ENCODE data around the gene UNC5CL.

The UNC5CL gene

GRCh38 chr6:41071501-41071922 is 32.5 kb upstream of the UNC5CL start:
- Histone ChIP-seq H3K4me3 (ENCODE audit: low read length in 2 of 2) (peak overlapping the region; percentile 83 to 91), H3K4me1 (ENCODE audit: control insufficient read depth in 2 of 2, insufficient read depth in 1 of 2, low read depth in 1 of 2, low read length in 2 of 2) (peaks cover 6 to 9% of the 10 kb centered on the region in 2 donors), H3K9me3 (replicated peaks in 1 of 2; ENCODE audit: control insufficient read depth in 2 of 2, insufficient read depth in 1 of 2, low read depth in 1 of 2, low read length in 2 of 2) (no peaks in the 10 kb centered on the region), H3K4ac (ENCODE audit: low read length) (no peak overlapping the region), H2AFZ (ENCODE audit: low read length) (peak overlapping the region; percentile 89), H3K9ac (ENCODE audit: low read depth, low read length, poor library complexity) (peak overlapping the region; percentile 86), H3K23ac (ENCODE audit: low read depth, low read length, poor library complexity) (peak overlapping the region; percentile 37), H3K27me3 (ENCODE audit: control insufficient read depth in 3 of 3, insufficient read depth in 3 of 3, low read depth in 1 of 3, low read length in 3 of 3) (no peaks in the 10 kb centered on the region), H4K91ac (ENCODE audit: low read depth, low read length, poor library complexity) (no peak overlapping the region), H2BK15ac (ENCODE audit: low read length) (no peak overlapping the region), H2BK5ac (ENCODE audit: low read length) (peak overlapping the region; percentile 99), H3K79me1 (ENCODE audit: low read depth, low read length) (peaks cover 3% of the 10 kb centered on the region), H2BK120ac (ENCODE audit: low read depth, low read length) (no peak overlapping the region), H3K14ac (ENCODE audit: low read length) (no peak overlapping the region), H2AK5ac (ENCODE audit: low read depth, low read length) (peak overlapping the region; percentile 20), H3K4me2 (ENCODE audit: insufficient read depth, low read length, poor library complexity, severe bottlenecking) (peak overlapping the region; percentile 95), H3K18ac (ENCODE audit: low read length) (peak overlapping the region; percentile 98), H3K27ac (replicated peaks; ENCODE audit: low read length) (peak overlapping the region; percentile 99), H2BK12ac (ENCODE audit: low read length) (no peak overlapping the region), H3K36me3 (replicated peaks in 1 of 2; ENCODE audit: control insufficient read depth in 2 of 2, insufficient read depth in 2 of 2, low read length in 2 of 2) (peaks cover 2 to 42% of the 10 kb centered on the region in 2 donors), H4K8ac (ENCODE audit: low read depth, low read length) (no peak overlapping the region)
- no peak for DNase-seq (ENCODE audit: low spot score)
- WGBS, 2 donors (ENCODE audit: extremely low coverage in 2 of 2, insufficient read length in 2 of 2, insufficient replicate concordance in 1 of 2): no CpG with 5 or more reads among the region's 16 CpGs

GRCh38 chr6:41066867-41067304 is 27.9 kb upstream of the UNC5CL start:
- H2AK5ac ChIP-seq (ENCODE audit: low read depth, low read length): no peak overlapping the region
- no peak overlapping the region for H2BK120ac ChIP-seq (ENCODE audit: low read depth, low read length)
- DNase-seq (ENCODE audit: low spot score): peak; percentile 63
- no peak overlapping the region for H3K23ac ChIP-seq (ENCODE audit: low read depth, low read length, poor library complexity)
- peaks cover 5 to 82% of the 10 kb centered on the region in 2 donors for H3K36me3 ChIP-seq (replicated peaks in 1 of 2; ENCODE audit: control insufficient read depth in 2 of 2, insufficient read depth in 2 of 2, low read length in 2 of 2)
- H2BK12ac ChIP-seq (ENCODE audit: low read length): no peak overlapping the region
- H3K14ac ChIP-seq (ENCODE audit: low read length): no peak overlapping the region
- WGBS, 2 donors (ENCODE audit: extremely low coverage in 2 of 2, insufficient read length in 2 of 2, insufficient replicate concordance in 1 of 2): no CpG with 5 or more reads among the region's 3 CpGs
- no peak overlapping the region for H3K4ac ChIP-seq (ENCODE audit: low read length)
- no peak overlapping the region for H4K8ac ChIP-seq (ENCODE audit: low read depth, low read length)
- no peaks in the 10 kb centered on the region for H3K79me1 ChIP-seq (ENCODE audit: low read depth, low read length)
- H2AFZ ChIP-seq (ENCODE audit: low read length): no peak overlapping the region
- no peaks in the 10 kb centered on the region for H3K27me3 ChIP-seq (ENCODE audit: control insufficient read depth in 3 of 3, insufficient read depth in 3 of 3, low read depth in 1 of 3, low read length in 3 of 3)
- H3K9ac ChIP-seq (ENCODE audit: low read depth, low read length, poor library complexity): no peak overlapping the region
- H2BK5ac ChIP-seq (ENCODE audit: low read length): no peak overlapping the region
- H3K4me2 ChIP-seq (ENCODE audit: insufficient read depth, low read length, poor library complexity, severe bottlenecking): no peak overlapping the region
- H3K4me1 ChIP-seq (ENCODE audit: control insufficient read depth in 2 of 2, insufficient read depth in 1 of 2, low read depth in 1 of 2, low read length in 2 of 2): peaks cover 0 to 4% of the 10 kb centered on the region in 2 donors
- H3K27ac ChIP-seq (replicated peaks; ENCODE audit: low read length): no peak overlapping the region
- no peak overlapping the region for H2BK15ac ChIP-seq (ENCODE audit: low read length)
- H3K4me3 ChIP-seq (ENCODE audit: low read length in 2 of 2): no peak overlapping the region
- no peak overlapping the region for H4K91ac ChIP-seq (ENCODE audit: low read depth, low read length, poor library complexity)
- H3K18ac ChIP-seq (ENCODE audit: low read length): no peak overlapping the region
- H3K9me3 ChIP-seq (replicated peaks in 1 of 2; ENCODE audit: control insufficient read depth in 2 of 2, insufficient read depth in 1 of 2, low read depth in 1 of 2, low read length in 2 of 2): no peaks in the 10 kb centered on the region

GRCh38 chr6:41065550-41066026 is 26.6 kb upstream of the UNC5CL start:
- no peak overlapping the region for H3K14ac ChIP-seq (ENCODE audit: low read length)
- H3K9ac ChIP-seq (ENCODE audit: low read depth, low read length, poor library complexity): no peak overlapping the region
- H3K27me3 ChIP-seq (ENCODE audit: control insufficient read depth in 3 of 3, insufficient read depth in 3 of 3, low read depth in 1 of 3, low read length in 3 of 3): no peaks in the 10 kb centered on the region
- H4K91ac ChIP-seq (ENCODE audit: low read depth, low read length, poor library complexity): no peak overlapping the region
- H2BK5ac ChIP-seq (ENCODE audit: low read length): no peak overlapping the region
- H2BK120ac ChIP-seq (ENCODE audit: low read depth, low read length): no peak overlapping the region
- H2BK15ac ChIP-seq (ENCODE audit: low read length): no peak overlapping the region
- no peak for DNase-seq (ENCODE audit: low spot score)
- no peak overlapping the region for H4K8ac ChIP-seq (ENCODE audit: low read depth, low read length)
- no peak overlapping the region for H3K23ac ChIP-seq (ENCODE audit: low read depth, low read length, poor library complexity)
- no peak overlapping the region for H2AFZ ChIP-seq (ENCODE audit: low read length)
- H3K4ac ChIP-seq (ENCODE audit: low read length): no peak overlapping the region
- no peaks in the 10 kb centered on the region for H3K79me1 ChIP-seq (ENCODE audit: low read depth, low read length)
- H2BK12ac ChIP-seq (ENCODE audit: low read length): no peak overlapping the region
- H3K4me3 ChIP-seq (ENCODE audit: low read length in 2 of 2): no peak overlapping the region
- no peak overlapping the region for H2AK5ac ChIP-seq (ENCODE audit: low read depth, low read length)
- peaks cover 0 to 2% of the 10 kb centered on the region in 2 donors for H3K4me1 ChIP-seq (ENCODE audit: control insufficient read depth in 2 of 2, insufficient read depth in 1 of 2, low read depth in 1 of 2, low read length in 2 of 2)
- no CpG with 5 or more reads among the region's 2 CpGs for WGBS, 2 donors (ENCODE audit: extremely low coverage in 2 of 2, insufficient read length in 2 of 2, insufficient replicate concordance in 1 of 2)
- no peak overlapping the region for H3K27ac ChIP-seq (replicated peaks; ENCODE audit: low read length)
- H3K9me3 ChIP-seq (replicated peaks in 1 of 2; ENCODE audit: control insufficient read depth in 2 of 2, insufficient read depth in 1 of 2, low read depth in 1 of 2, low read length in 2 of 2): no peaks in the 10 kb centered on the region
- H3K4me2 ChIP-seq (ENCODE audit: insufficient read depth, low read length, poor library complexity, severe bottlenecking): no peak overlapping the region
- H3K18ac ChIP-seq (ENCODE audit: low read length): no peak overlapping the region
- H3K36me3 ChIP-seq (replicated peaks in 1 of 2; ENCODE audit: control insufficient read depth in 2 of 2, insufficient read depth in 2 of 2, low read length in 2 of 2): peaks cover 5 to 92% of the 10 kb centered on the region in 2 donors

GRCh38 chr6:41064841-41065240 is 25.8 kb upstream of the UNC5CL start:
- Histone ChIP-seq H3K9me3 (replicated peaks in 1 of 2; ENCODE audit: control insufficient read depth in 2 of 2, insufficient read depth in 1 of 2, low read depth in 1 of 2, low read length in 2 of 2) (no peaks in the 10 kb centered on the region), H2AFZ (ENCODE audit: low read length) (no peak overlapping the region), H3K27me3 (ENCODE audit: control insufficient read depth in 3 of 3, insufficient read depth in 3 of 3, low read depth in 1 of 3, low read length in 3 of 3) (no peaks in the 10 kb centered on the region), H3K9ac (ENCODE audit: low read depth, low read length, poor library complexity) (no peak overlapping the region), H2BK120ac (ENCODE audit: low read depth, low read length) (no peak overlapping the region), H2BK15ac (ENCODE audit: low read length) (no peak overlapping the region), H3K4me1 (ENCODE audit: control insufficient read depth in 2 of 2, insufficient read depth in 1 of 2, low read depth in 1 of 2, low read length in 2 of 2) (no peaks in the 10 kb centered on the region), H4K91ac (ENCODE audit: low read depth, low read length, poor library complexity) (no peak overlapping the region), H3K36me3 (replicated peaks in 1 of 2; ENCODE audit: control insufficient read depth in 2 of 2, insufficient read depth in 2 of 2, low read length in 2 of 2) (peaks cover 5 to 85% of the 10 kb centered on the region in 2 donors), H3K79me1 (ENCODE audit: low read depth, low read length) (no peaks in the 10 kb centered on the region), H3K4me2 (ENCODE audit: insufficient read depth, low read length, poor library complexity, severe bottlenecking) (no peak overlapping the region), H3K27ac (replicated peaks; ENCODE audit: low read length) (no peak overlapping the region), H2BK12ac (ENCODE audit: low read length) (no peak overlapping the region), H3K4me3 (ENCODE audit: low read length in 2 of 2) (no peak overlapping the region), H2AK5ac (ENCODE audit: low read depth, low read length) (no peak overlapping the region), H3K18ac (ENCODE audit: low read length) (no peak overlapping the region), H4K8ac (ENCODE audit: low read depth, low read length) (no peak overlapping the region), H3K23ac (ENCODE audit: low read depth, low read length, poor library complexity) (no peak overlapping the region), H3K14ac (ENCODE audit: low read length) (no peak overlapping the region), H2BK5ac (ENCODE audit: low read length) (no peak overlapping the region), H3K4ac (ENCODE audit: low read length) (no peak overlapping the region)
- WGBS, 2 donors (ENCODE audit: extremely low coverage in 2 of 2, insufficient read length in 2 of 2, insufficient replicate concordance in 1 of 2): no CpG with 5 or more reads among the region's 5 CpGs
- DNase-seq (ENCODE audit: low spot score): no peak
